T-helper 2 cell treated with Interferon-gamma antibody and Interleukin-4, amounts not matched to agents 100 ng/mL and 5 ng/mL, for 36 hours (primary cell): ENCODE measurements around the gene ASIC3. TPM values are rescaled to one million over a fixed set of nuclear protein-coding genes. Genes with fewer than 3 reads are reported as not detected.
"Not testable (repeated sequence)": the region's sequence is repeated elsewhere in the genome, so short reads cannot be mapped to it uniquely, and the experiment has no call there.

Experiments
- intact Hi-C: fragments of 100-400 bp; cut with micrococcal nuclease; formaldehyde crosslinking; loops from one replicate; pipeline ENCODE4 v1.15.1; 2023
- total RNA-seq: library from RNA; stranded (reverse); gene quantifications from 2 replicates; pipeline ENCODE4 v1.2.3, GENCODE V29; 2022

The ASIC3 gene
- total RNA-seq, 1 donor from 2014 or later: 6.0 TPM

DNA sequence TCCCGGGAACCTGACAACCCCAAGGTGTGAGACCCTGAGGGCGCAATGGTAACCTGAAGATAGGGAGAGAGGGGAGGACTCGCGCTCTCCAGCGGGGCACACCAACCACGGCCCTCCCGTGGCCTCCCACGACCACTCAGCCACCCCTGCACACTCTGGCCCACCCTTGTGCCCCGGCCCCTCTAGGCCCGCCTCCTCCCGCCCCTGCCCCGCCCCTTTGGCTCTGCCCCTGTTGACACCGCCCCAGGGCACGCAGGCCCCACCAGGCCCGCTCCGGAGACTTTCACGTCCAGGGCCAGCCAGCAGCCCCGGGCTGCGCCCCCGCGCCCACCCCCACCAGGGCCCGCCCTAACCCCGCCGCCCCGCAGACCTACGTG lies 35.0 kb upstream of the ASIC3 start:
- intact Hi-C loops: loop anchor here (1.0 to 5.0 kb wide), 4 partner anchors 15 to 329 kb away; partner anchors contain the start of genes ABCB8, CDK5, KCNH2 and NUB1

DNA sequence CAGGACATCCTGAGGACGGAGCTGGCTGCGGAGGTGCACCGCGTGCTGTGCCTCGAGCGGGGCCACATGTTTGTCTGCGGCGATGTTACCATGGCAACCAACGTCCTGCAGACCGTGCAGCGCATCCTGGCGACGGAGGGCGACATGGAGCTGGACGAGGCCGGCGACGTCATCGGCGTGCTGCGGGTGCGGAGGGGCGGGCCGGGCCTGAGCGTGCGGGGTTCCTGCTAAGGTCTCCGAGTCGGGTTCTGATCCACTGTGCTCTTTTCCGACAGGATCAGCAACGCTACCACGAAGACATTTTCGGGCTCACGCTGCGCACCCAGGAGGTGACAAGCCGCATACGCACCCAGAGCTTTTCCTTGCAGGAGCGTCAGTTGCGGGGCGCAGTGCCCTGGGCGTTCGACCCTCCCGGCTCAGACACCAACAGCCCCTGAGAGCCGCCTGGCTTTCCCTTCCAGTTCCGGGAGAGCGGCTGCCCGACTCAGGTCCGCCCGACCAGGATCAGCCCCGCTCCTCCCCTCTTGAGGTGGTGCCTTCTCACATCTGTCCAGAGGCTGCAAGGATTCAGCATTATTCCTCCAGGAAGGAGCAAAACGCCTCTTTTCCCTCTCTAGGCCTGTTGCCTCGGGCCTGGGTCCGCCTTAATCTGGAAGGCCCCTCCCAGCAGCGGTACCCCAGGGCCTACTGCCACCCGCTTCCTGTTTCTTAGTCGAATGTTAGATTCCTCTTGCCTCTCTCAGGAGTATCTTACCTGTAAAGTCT lies 34.4 kb upstream of the ASIC3 start:
- intact Hi-C loops: loop anchor here (1.0 to 5.0 kb wide), 4 partner anchors 14 to 328 kb away; partner anchors contain the start of genes ABCB8, CDK5, KCNH2 and NUB1

DNA sequence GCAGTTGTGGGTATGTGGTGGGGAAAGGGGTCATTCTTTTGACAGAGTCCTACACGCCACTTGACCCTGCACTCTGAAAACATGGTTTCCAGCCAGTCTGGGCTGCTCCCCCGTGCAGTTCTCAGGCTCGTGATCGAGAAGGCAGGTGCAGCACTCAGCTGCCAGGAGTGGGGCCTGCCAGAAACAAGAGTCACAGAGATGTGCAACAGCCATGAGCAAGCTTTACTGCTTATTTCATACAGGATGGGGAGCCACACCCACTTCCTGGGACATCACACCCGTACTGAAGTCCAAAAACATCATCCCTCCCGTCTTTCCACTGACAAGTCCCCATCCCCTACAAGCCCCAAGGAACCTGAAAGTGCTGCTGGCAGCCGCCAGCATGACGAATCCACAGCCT lies 33.4 kb upstream of the ASIC3 start:
- intact Hi-C loops: loop anchor here (5.0 kb wide), 3 partner anchors 38 to 327 kb away; partner anchors contain the start of genes CDK5, KCNH2, NUB1 and SLC4A2

DNA sequence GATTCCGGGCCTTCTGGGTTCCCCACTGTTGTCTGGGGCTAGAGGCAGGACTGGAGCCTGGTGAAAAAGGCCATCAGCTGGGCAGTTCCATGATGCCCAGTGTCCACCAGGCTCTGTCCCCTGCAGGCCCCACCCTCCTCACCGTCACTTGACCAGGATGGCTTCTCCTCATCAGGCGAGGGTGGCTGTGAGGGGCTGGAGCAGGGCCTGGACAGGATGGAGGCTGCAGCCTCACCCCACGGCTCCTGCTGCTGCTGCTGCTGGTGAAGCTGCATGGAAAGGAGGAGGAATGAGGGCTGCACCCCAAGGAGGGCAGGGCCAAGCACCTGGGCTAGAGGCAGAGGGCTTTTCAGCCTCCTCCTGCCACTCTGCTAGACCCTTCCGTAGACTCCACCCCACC lies 32.4 kb upstream of the ASIC3 start:
- intact Hi-C loops: no loop called here

DNA sequence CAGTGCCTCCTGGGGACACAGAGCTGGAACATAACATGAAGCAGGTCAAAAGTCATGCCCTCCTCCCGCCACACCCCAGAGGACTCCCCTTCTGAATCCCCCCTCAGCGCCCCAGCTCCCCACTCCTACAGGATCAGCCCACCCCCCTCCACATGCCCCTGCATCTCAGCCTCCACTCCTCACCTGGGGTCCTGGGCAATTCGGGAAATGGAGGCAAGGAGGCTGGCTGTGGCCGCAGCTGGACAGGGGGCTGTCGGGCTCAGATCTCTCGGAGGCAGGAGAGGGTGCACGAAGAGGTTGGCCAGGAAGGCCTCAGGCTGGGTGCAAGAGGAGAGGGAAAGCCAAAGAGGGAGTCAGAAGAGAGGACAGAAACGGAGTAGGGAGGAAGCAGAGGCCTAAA lies 31.8 kb upstream of the ASIC3 start:
- intact Hi-C loops: no loop called here

DNA sequence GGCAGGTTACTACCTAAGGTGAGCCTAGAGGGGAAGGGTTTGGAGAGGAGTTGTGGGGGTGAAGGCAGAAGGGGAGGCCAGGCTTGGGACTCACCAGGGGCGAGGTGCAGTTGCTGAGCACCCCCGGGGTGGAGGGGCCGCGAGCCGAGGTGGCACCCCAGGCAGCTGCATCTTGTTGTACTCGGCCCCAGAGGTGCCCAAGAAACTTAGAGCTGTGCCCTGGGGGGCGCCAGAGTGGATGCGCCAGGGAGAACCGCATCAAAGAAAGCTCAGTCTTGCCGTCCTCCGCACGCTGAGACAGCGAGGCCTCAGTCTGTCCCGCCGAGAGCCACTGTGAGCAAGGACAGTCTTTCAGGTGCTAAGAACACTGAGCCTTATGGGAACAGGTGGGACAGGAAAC lies 31.4 kb upstream of the ASIC3 start:
- intact Hi-C loops: no loop called here

DNA sequence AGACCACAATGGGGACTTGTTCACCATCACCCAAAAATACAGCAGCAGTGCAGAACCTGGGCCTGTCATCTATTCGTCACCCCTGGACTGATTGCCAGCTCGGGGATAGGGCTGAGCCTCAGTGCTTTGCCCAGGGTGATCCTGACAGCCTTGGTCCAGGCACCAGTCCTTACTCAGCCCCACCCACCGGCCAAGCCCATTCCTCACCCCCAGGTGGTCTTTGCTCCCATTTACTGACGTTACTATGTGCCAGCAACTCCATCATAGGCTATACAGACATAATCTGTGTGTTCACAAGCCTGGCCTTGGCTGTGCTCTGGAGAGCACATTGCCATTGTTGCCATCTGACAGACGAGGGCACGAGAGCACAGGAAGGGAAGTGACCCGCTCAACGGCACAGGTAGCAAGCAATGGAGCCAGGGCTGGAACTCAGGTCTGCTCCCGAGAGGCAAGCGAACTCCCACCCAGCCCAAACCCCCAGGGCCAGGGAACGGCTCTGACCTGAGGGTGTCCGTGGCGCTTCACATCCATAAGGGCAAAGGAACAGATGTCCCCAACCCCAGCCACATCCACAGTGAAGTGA lies 30.9 kb upstream of the ASIC3 start:
- intact Hi-C loops: no loop called here

DNA sequence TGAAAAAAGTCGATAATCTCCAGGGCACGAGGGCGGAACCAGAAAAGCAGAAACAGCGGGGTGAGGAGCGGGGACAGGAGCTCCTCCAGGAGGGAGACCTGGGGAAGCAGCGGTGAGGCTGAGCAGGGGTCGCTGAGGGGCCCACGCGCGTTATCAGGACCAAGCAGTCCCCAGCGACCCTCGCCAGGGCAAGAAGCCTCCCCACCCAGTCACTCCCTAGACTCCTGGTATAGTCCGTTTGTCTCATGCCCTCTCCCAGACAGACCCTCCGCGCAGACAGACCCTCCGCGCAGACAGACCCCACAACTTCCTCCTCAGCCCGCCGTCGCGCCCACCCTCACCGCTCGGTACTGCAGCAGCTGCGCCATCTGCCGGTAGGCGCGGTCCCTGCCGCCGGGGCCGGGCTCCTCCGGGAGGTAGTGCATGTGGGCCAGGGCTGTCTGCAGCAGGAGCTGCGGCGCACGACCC lies 30.3 kb upstream of the ASIC3 start:
- intact Hi-C loops: loop anchor here (1.0 kb wide), 1 partner anchor 55 kb away; no protein-coding TSS in a partner anchor

DNA sequence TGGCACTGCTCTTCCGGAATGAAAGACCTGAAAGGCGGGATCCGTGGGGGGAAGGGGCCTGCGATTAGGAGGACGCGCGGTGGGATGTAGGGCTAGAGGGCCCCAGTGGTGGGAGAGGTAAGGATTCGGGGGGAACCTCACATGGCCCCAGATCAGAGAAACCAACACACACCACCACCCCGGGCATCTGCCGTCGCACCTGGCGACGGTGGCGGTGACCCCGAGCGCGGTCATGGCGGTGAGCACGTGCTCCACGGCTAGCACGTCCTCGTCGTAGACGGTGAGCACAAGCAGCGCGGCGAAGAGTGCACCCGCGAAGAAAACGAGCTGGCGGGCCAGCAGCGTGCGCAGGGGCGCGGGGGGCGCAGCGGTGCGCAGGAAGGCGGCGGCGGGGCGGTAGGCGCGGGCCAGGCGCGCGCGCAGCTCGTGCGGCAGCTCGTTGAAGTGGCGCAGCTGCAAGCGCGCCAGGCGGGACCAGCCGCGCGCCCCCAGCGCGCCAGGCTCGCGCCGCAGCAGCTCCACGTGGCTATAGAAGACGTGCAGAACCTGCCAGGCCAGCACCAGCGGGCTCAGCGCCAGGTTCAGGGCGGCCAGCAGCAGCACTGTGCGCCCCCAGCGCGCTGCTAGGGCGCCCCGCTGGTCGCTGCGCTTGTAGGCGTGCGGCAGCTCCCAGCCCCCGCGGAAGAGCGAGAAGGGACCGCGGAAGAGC lies 29.8 kb upstream of the ASIC3 start:
- intact Hi-C loops: loop anchor here (1.0 kb wide), 1 partner anchor 55 kb away; no protein-coding TSS in a partner anchor

DNA sequence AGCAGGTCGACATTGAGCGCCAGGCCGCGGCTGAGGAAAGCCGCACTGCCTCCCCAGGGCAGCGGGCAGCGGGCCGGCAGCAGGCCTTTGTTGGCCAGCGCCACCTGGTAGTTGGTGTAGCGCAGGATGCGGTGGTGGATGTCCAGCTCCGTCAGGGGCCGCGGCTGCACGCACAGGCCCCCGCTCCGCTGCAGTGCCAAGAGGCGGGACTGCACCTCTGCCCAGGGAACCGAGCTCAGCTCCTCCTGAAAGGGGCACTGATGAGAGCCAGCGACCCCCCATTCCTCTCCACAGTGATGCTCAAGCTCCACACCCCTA lies 29.2 kb upstream of the ASIC3 start:
- intact Hi-C loops: no loop called here

DNA sequence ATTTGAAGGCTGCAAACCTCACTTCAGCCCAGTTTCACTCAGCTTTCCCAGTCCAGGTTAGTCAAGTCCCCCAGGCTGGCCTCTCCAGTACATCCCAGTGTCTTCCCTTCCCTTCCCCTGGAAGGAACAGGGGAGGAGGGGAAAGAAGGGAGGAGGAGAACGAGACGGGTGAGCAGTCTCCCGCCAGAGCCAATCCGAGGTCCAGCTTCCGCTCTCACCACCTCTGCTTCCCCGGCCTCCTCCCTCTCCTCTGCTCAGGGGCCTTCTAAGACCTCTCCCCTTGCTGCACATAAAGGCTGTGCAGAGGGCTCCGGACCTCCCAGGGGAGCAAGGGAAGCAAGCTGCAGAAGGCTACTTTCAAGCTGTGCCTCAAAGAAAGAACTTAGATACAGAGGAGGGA lies 28.1 kb upstream of the ASIC3 start:
- intact Hi-C loops: no loop called here

DNA sequence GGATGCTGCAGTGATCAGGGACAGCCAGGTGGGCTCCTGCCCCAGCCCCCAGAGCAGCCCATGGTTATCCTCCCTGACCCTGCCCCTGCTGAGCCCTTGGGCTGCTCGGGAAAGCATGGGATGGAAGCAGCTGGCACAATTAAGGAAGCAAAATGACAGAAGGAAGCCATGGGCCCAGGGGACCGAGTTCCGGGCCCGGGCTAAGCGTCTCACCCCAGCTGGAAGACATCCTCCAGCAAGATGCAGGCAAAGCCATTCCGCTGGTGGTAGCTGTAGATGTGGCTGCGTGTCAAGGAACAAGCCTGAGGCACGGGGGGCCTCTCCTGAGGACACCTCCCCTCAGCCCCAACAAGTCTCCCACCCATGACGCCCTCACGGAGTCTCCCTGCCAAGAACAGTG lies 25.1 kb upstream of the ASIC3 start:
- intact Hi-C loops: no loop called here

DNA sequence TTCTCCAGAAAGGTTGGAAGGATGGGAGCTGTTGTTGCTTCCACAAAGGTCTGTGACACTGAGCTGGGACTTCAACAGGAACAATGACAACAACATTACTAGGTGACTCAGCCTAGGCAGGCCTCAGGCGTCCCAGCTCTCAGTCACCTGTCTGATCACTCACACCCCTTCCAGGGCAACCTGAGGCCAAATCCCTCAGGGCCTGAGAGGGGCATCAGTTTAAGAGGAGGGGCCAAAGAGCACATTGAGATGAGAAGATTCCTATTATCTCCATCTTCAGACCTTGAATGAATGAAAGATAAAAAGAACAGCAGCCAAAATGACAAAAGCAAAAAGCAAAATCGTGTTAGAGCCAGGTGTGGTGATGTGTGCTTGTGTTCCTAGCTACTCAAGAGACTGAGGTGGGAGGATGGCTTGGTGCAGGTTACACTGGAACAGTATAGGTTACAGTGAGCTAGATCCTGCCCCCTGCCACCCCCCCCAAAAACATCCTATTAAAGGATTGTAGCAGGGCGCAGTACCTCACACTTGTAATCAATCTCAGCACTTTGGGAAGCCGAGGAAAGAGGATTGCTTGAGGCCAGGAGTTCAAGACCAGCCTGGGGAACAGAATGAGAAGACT lies 23.8 kb upstream of the ASIC3 start, which contains the start of gene ATG9B:
Gene ATG9B (minus strand): TSS at position 60 of the 622 bp plus-strand sequence. CDS start 71 bp downstream, outside the sequence.
- intact Hi-C loops: no loop called here

DNA sequence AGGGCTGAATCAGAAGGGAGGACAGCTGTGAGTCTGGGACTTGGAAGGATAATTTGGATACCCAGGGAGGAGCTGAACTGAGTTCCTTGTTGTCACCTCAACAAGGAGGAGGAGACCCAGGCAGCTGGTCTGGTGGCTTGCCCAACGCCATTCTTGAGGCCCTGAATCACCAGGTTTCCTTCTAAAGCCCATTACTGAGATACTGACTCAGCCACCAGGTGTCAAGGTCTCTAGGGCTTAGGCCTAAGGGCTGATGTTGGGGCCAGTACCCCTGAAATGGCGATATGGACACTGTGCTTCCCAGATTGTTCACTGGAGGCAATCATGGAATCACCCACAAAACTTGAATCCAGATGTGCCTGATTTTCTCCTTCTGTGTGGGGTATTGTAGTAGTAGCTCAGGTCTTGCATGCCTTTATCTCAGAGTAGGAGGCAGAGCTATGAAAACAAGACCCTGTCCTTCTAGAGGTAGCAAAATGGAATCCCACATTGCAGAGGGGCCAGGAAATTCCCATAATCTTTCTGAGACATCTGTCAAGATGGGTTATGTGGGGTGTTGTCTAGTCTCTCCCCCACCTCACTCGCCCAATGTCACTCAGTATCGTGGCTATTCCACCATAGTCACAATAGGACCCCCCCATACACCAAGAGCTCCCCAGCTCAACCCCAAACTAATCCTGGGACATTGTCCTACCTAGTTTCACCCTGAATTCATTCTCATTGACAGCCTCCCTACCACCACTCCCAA lies 22.2 kb upstream of the ASIC3 start:
- intact Hi-C loops: no loop called here

DNA sequence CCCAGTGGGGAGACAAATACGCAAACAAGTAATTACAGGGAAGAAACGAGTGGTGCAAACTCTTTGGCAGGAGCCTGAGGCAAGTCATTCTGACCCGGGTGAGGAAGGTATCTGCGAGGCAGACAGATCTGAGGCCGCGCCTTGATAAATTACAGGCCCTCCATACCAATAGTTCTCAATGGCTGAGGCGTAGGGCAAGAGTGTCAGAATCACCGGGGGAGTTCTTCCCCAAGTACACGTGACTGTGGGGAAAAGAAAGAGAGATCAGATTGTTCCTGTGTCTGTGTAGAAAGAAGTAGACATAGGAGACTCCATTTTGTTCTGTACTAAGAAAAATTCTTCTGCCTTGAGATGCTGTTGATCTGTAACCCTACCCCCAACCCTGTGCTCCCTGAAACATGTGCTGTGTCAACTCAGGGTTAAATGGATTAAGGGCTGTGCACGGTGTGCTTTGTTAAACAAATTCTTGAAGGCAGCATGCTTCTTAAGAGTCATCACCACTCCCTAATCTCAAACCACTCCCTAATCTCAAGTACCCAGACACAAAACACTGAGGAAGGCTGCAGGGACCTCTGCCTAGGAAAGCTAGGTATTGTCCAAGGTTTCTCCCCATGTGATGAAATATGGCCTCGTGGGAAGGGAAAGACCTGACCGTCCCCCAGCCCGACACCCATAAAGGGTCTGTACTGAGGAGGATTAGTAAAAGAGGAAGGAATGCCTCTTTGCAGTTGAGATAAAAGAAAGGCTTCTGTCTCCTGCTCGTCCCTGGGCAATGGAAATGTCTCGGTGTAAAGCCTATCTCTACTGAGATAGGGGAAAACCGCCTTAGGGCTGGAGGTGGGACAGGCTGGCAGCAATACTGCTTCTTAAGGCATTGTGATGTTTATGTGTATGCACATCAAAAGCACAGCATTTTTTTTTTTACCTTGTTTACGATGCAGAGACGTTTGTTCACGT lies 21.3 kb upstream of the ASIC3 start:
- intact Hi-C loops: not testable (repeated sequence)

DNA sequence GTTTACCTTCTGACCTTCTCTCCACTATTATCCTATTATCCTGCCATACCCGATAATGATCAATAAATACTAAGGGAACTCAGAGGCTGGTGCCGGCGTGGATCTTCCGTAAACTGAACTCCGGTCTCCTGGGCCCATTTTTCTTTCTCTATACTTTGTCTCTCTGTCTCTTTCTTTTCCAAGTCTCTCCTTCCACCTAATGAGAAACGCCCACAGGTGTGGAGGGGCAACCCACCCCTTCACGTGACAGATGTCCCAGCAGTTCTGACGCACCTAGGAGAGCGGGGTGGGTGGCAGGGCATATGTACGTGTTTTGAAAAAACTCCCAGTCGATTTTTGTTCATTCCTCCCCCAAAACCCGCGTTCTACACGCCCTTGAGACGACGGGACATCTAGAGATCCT lies 20.6 kb upstream of the ASIC3 start:
- intact Hi-C loops: loop anchor here (1.0 kb wide), 4 partner anchors 14 to 84 kb away; partner anchors contain the start of gene TMUB1

DNA sequence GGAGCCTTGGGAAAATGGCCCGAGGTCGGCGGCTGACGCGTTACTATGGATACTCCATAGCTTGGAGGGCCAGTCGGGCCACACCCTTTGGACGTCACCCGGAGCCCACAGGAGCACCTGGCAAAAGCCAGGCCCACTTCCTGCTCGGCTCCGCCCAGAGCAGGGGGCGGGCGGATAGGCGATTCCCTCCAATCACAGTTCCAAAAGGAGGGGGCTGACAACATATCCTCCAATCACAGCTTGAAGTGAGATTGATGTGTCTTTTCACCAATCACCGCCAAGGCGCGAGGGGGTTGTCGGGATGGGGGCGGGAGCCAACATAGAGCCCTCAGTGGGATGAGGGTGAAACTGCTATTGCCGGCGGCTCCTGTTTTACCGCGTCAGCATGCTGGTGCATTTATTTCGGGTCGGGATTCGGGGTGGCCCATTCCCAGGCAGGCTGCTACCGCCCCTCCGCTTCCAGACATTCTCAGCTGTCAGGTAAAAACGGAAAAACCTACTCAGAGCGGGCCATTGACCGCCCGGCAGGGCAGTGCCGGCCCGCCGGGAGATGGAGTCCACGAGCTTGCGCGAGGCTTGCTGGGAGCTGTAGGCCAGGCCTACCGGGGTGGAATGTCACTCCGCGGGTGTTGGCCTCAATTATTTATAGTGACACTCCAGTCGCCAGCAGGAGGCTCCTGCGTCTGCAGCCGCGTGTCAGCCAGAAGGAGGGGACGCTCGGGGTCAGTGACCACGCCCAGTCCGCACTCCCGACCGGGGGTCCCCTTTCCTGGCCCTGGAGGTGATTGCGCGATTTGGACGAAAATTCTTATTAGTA lies 20.0 kb upstream of the ASIC3 start, which contains the start of gene ABCB8:
Gene ABCB8 (plus strand): TSS at position 320 of the 817 bp plus-strand sequence. CDS start 66 bp downstream, at position 386.
- intact Hi-C loops: loop anchor here (1.0 kb wide), 4 partner anchors 15 to 83 kb away; partner anchors contain the start of gene TMUB1

DNA sequence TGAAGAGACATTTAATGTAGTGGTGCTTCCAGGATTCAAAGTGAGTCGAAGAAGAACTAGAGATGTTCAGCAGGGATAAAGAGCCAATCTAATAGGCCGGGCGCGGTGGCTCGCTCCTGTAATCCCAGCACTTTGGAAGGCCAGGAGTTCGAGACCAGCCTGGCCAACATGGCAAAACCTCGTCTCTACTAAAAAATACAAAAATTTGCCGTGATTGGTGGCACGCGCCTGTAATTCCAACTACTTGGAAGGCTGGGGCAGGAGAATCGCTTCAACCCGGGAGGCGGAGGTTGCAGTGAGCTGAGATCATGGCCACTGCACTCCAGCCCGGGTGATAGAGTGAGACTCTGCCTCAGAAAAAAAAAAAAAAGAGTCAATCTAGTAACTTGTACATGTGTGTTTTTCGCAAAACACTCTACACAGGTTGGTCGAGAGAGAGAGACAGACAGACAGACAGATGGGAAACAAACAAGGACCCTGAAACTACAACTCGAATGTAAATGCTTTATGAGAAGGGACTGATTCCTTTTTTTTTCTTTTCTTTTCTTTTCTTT lies 19.3 kb upstream of the ASIC3 start:
- intact Hi-C loops: loop anchor here (1.0 kb wide), 4 partner anchors 16 to 82 kb away; partner anchors contain the start of gene TMUB1
